HG03060 (cell line): ENCODE results near the gene FAM98C.
"Not testable (repeated sequence)": the region's sequence is repeated elsewhere in the genome, so short reads cannot be mapped to it uniquely, and the experiment has no call there.

Experiments used
- ATAC-seq: cut with Tn5 transposase; IDR thresholded peaks from one replicate; pipeline ENCODE4 v1.9.1; 2021; ENCODE audit warnings: low read depth, moderate number of reproducible peaks; ENCODE audit not compliant: unreplicated experiment

The FAM98C gene

GRCh38 chr19:38392707-38393308 lies 10.1 kb upstream of the FAM98C start:
- no peak for ATAC-seq

GRCh38 chr19:38394488-38394887 lies 8.4 kb upstream of the FAM98C start:
- no peak for ATAC-seq

- ATAC-seq: no peak
Observed at GRCh38 chr19:38395381-38396114, 7.3 kb upstream of the FAM98C start.

- ATAC-seq: no peak
Observed at GRCh38 chr19:38399081-38399480, 3.8 kb upstream of the FAM98C start.

GRCh38 chr19:38399537-38399936 lies 3.4 kb upstream of the FAM98C start:
- no peak for ATAC-seq

GRCh38 chr19:38400361-38400760 lies 2.5 kb upstream of the FAM98C start:
- no peak for ATAC-seq

- no peak for ATAC-seq
Observed at GRCh38 chr19:38401148-38401547, 1.7 kb upstream of the FAM98C start.

GRCh38 chr19:38402623-38402966 lies 298 bp upstream of the FAM98C start:
- no peak for ATAC-seq

- no peak for ATAC-seq
Observed at GRCh38 chr19:38404858-38405257, 2.0 kb downstream of the FAM98C start.

GRCh38 chr19:38405276-38405675 lies 2.4 kb downstream of the FAM98C start:
- ATAC-seq: no peak

- no peak for ATAC-seq
Observed at GRCh38 chr19:38409631-38410133, 6.8 kb downstream of the FAM98C start.

- not testable (repeated sequence) for ATAC-seq
Observed at GRCh38 chr19:38410407-38410806, 7.5 kb downstream of the FAM98C start.

- ATAC-seq: no peak
Observed at GRCh38 chr19:38411041-38411712, 8.3 kb downstream of the FAM98C start.

- not testable (repeated sequence) for ATAC-seq
Observed at GRCh38 chr19:38411898-38412297, 9.0 kb downstream of the FAM98C start.

- no peak for ATAC-seq
Observed at GRCh38 chr19:38412491-38412890, 9.6 kb downstream of the FAM98C start.

- ATAC-seq: no peak
Observed at GRCh38 chr19:38412961-38413360, 10.1 kb downstream of the FAM98C start.

- no peak for ATAC-seq
Observed at GRCh38 chr19:38413416-38413815, 10.5 kb downstream of the FAM98C start.

- ATAC-seq: no peak
Observed at GRCh38 chr19:38417146-38417543, 14.3 kb downstream of the FAM98C start.

- no peak for ATAC-seq
Observed at GRCh38 chr19:38417544-38418506, 14.9 kb downstream of the FAM98C start.

GRCh38 chr19:38420935-38421334 lies 18.0 kb downstream of the FAM98C start:
- no peak for ATAC-seq

- ATAC-seq: no peak
Observed at GRCh38 chr19:38421856-38422255, 19.0 kb downstream of the FAM98C start.
